ENCODE measurements around the gene LOXHD1.
A peak's percentile ranks its signal among the peaks of the same experiment; 100 is the strongest.

Gene LOXHD1

DNA sequence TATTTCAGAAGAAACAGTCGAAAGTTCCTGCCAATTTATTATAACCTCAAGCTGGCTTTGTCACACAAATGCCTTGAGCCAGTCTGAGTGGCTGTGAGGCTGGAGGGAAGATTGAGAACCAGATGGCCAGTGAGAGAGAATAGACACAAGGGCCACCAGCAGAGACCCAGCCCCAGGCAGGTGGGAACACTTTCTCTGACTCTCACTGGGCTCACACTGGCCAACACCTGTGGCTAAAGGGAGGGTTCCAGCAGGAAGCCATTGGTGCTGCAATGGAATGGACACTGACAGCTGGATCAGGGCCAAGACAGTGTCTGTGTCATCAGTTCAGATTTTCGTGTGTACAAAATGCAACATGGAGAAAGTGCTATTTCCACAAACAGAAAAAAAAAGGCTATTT, 29.9 kb downstream of the LOXHD1 start:
- DNase-seq (ENCODE audit: low read depth, low spot score), result no peak

DNA sequence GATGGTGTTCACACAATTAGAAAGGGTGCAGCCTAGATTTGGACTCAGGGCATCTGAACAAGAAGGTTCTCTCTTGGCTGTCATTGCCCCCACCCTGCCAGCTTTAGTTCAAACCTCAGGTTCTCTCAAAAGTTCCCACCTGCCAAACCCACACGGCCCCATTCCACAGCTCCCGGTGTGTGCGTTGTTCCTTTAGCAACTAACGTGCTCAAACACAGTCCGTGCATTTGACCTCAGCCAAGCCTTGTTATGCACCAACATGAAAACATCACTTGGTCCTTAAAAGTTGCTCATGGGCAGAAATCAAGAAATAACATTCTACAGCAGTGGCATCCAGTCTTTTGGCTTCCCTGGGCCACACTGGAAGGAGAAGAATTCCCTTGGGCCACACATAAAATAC, 32.0 kb downstream of the LOXHD1 start:
- no peak for DNase-seq (ENCODE audit: low read depth, low spot score)

DNA sequence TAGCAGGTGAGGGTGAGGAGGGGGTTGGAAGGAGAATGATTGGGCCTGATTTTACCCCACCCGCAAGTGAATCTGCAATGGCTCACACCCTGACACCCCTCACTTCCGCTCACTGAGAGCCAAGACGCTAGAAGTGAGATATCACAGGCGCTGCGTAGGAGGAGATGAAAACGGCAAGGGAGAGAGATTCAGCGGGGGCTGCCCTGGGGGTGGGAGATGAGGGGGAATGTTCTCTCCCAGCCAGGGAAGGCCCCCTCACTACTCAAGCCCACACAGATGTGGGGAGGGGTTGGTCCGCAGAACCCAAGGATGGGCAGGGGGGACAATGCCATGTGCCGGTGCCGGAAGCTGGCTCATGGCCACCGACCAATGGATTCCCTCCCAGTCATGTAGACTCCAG, 32.9 kb downstream of the LOXHD1 start:
- no peak for DNase-seq (ENCODE audit: low read depth, low spot score)

GRCh38 chr18:46623541-46623940, 33.5 kb downstream of the LOXHD1 start:
- no peak for DNase-seq (ENCODE audit: low read depth, low spot score)

DNA sequence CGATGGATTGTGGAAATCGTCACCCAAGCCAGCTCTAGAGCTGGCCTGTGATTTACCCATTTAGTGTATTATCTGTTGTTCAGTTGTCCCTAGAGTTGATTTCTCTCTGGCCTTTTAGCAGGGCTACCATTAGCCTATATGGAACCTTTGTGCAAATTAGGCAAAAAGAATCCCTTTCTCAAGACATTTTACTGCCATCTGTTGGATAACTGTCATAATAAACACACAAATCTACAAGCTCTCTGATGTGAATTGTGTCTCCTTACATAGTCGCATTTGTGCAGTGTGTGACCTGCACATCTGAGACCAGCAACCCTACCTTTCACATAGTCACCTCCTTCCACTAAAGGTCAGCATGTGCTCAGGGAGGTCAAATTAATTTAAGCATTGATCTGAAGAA, 34.0 kb downstream of the LOXHD1 start:
- DNase-seq (ENCODE audit: low read depth, low spot score), result peak; percentile 12

DNA sequence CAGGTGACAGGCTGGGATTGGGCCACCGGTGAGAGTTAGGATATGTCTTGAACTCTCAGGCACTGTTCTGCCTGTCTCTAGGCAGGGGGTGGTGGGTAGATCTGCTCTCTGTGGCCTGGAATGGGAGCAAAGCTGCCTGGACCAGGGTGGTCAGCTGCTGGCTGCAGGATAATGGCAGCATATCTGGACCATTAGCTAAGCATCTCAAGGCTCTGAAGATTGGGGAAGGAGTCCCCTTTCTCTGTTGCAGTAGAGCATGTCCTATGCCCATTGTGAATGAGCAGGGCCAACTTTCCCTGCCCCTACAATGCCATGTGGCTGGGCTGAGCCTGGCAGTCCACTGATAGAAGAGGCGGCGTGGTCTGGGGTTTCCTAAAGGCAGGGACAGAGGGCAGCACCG, 34.6 kb downstream of the LOXHD1 start:
- no peak for DNase-seq (ENCODE audit: low read depth, low spot score)

- no peak for DNase-seq (ENCODE audit: low read depth, low spot score)
These were observed 35.1 kb downstream of the LOXHD1 start for GRCh38 chr18:46621871-46622270.

- DNase-seq (ENCODE audit: low read depth, low spot score), result no peak
These were observed 35.8 kb downstream of the LOXHD1 start for GRCh38 chr18:46621111-46621766.

GRCh38 chr18:46619559-46619958, 37.5 kb downstream of the LOXHD1 start:
- no peak for DNase-seq (ENCODE audit: low read depth, low spot score)

DNA sequence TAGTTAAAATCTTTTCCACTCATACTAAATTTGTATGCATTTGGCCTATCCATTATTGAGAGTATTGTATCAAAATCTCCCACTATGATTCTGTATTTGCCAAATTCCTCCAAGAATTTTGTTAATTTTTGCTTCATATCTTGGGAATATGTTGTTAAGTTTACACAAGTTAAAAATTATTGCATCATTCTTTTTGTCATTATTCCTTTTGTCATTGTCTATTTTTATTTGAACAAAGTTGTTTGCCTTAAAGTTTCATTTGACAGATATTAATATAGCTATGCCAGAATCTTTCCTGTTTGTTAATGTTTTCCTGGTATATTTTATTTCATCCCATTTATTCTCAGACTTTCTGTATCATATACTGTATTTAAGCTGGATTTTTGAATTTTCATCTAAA, 41.3 kb downstream of the LOXHD1 start:
- no peak for DNase-seq (ENCODE audit: low read depth, low spot score)

- DNase-seq (ENCODE audit: low read depth, low spot score), result no peak
These were observed 48.0 kb downstream of the LOXHD1 start for GRCh38 chr18:46609048-46609447.

DNA sequence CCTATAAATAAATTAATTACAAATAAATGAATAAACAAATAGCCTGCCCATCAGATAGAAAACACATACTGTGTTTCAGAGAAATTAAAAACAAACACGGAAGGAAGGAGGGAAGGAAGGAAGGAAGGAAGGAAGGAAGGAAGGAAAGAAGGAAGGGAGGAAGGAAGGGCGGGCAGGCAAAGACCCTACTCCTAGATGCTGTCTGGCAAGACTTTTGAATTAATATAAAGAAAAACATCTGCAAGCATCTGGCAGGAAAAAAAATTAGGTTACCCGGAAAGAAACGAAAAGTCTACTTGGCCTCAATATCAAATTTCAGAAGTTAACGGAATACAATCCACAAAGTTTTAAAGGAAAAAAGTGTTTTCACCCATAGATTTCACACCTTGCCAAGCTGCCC, 49.1 kb downstream of the LOXHD1 start:
- DNase-seq (ENCODE audit: low read depth, low spot score), result no peak

DNA sequence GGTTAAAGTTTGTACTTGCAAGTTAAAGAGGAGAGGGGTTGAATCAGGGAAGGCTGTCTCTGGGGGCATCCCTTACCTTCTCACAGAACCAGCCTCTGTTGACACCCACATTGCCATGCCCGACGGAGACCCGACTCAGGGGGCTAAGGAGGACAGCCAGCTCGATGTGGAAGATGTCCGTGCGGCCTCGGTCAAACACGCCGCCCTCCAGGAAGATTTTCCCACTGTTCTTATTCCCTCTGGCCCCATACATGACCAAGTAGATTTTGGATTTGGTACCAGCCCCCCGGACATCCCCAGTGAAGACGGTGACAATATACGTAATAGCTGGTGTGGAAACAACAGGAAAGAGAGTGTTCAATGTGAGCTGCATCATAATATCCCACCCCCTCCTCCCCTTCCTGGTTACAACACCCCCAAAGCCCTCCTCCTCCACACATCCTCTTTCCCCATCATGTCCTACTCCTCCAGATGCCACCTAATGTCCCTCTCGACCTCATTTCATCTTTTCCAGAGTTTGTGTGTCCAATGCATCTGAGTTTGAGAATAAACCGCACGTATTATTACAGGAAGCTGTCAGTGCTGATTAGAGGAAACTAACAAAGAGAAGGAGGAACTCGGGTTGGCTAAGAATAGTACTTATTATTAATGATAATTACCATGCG, 55.7 kb downstream of the LOXHD1 start:
- no peak for DNase-seq (ENCODE audit: low read depth, low spot score)

GRCh38 chr18:46596119-46596518, 60.9 kb downstream of the LOXHD1 start:
- DNase-seq (ENCODE audit: low read depth, low spot score), result no peak

DNA sequence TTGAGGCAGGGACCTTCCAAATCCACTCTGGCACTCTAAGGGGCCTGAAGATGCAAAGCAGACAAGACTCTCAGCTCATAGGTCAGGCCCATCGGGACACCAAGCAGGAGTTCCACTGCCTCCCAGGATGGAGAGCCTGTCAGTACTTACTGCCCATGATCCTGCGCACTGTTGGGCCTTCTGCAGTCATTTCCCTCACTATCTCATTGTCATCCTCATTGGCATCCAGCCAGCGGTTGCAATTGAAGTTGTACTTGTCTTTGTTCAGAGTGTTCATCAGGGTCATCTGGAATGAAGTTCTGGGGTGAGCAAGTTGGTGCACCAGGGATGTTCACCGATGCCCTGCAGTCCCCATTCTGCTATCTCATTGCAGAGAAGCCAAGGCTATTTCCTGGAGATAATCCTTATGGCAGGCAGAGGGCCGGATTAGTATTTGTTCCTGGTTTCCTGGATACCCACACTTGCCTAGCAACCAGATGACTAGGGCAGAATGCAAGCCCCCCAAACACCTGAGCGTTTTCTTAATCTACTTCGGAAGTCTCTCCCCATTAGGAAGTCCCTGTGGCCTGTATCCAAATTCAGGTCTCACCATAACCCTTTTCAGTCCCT, 65.1 kb downstream of the LOXHD1 start:
- DNase-seq (ENCODE audit: low read depth, low spot score), result no peak

DNA sequence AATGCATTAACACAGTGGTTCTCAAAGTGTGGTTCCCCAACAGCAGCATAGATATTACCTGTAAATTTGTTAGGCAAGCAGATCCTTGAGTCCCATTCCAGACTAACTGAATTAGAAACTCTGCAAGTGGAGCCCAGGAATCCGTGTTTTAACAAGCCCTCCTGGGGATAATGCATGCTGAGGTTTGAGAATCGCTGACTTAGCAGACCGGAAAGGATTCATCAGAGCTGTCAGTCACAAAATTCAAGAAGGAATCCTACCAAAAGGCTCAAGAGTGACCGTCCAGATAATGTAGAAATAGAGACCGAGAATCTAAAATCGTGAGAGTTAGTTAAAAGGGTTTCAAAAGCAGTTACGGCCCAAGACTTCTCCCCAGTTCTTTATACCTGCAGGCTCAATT, 66.9 kb downstream of the LOXHD1 start:
- no peak for DNase-seq (ENCODE audit: low read depth, low spot score)

GRCh38 chr18:46588971-46589660, 67.9 kb downstream of the LOXHD1 start:
- DNase-seq (ENCODE audit: low read depth, low spot score), result no peak

GRCh38 chr18:46587600-46587999, 69.4 kb downstream of the LOXHD1 start:
- DNase-seq (ENCODE audit: low read depth, low spot score), result no peak

DNA sequence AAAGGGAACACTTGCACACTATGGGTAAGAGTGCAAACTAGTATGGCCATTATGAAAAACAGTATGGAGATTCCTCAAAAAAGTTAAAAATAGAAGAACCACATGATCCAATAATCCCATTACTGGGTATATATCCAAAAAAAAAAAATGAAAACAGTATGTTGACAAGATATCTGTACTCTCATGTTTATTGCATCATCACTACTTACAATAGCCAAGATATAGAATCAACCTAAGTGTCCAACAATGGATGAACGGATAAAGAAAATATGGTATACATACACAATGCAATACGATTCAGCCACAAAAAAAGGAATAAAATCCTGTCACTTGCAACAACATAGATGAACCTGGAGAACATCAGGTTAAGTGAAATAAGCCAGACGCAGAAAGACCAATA, 73.3 kb downstream of the LOXHD1 start:
- no peak for DNase-seq (ENCODE audit: low read depth, low spot score)

- DNase-seq (ENCODE audit: low read depth, low spot score), result no peak
These were observed 75.4 kb downstream of the LOXHD1 start for GRCh38 chr18:46581648-46582047.

GRCh38 chr18:46578987-46579386, 78.0 kb downstream of the LOXHD1 start:
- DNase-seq (ENCODE audit: low read depth, low spot score), result no peak

DNA sequence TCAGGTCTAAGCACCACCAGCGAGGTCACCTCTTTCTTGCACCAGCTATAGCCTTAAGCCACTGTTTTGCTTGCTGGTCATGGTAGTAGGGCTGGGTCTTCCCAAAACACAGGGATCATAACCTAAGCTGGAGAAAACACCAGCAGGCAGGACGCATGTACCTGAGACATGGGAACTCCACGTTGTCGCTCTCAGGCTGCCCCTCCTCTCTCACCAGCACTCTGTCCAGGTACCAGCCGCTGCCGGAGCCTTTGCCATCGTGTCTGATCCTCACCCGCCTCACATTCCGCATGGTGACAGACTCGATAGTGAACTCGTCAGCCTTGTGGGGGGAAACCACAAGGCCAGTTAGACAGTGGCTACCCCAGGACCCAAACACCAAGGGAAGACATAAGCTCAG, 79.5 kb downstream of the LOXHD1 start:
- DNase-seq (ENCODE audit: low read depth, low spot score), result no peak

- no peak for DNase-seq (ENCODE audit: low read depth, low spot score)
These were observed 81.2 kb downstream of the LOXHD1 start for GRCh38 chr18:46575851-46576250.
